Measurements from ENCODE around the gene AGXT2. TPM values are rescaled to one million over a fixed set of nuclear protein-coding genes. Genes with fewer than 3 reads are reported as not detected.

AGXT2 gene
- total and polyA plus RNA-seq, 10 of the 15 experiments (the other 5 are each of a cell fraction or from before 2014, with no cell fraction given): not detected

DNA sequence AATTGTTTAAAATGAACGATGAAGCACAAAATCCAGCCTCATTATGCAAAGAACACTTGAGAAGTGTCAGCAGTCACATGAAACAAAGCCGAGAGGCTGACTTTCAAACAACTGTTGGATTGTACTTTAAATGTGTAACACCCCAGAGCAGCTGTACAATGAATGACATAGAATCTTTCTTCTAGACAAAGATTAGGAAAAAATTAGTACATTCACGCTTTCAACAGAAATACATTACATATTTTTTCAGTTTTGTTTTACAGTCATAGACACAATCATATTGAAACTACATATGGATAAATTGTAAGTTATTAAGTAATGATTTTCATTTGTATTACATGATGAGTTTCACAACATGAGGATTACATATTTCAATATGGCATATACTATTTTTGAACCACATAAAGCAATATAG is 10.6 kb upstream of the AGXT2 start (continued):
- TF ChIP-seq EP300 (IDR thresholded peaks at IDR 0.05; ENCODE audit: borderline replicate concordance in 1 of 2, control insufficient read depth in 1 of 2, low read depth in 2 of 2, low read length in 2 of 2) (peak; percentile 36 to 79; a peak in 2 of 4 replicates), ZNF207 (IDR thresholded peaks at IDR 0.05; ENCODE audit: borderline replicate concordance) (no peak), ZBTB4 (CRISPR knock-in tag; IDR thresholded peaks at IDR 0.05) (no peak), EZH2 (IDR thresholded peaks at IDR 0.05; ENCODE audit: borderline replicate concordance, control insufficient read depth, low read depth, low read length) (no peak), ZNF274 (IDR thresholded peaks at IDR 0.05; ENCODE audit: insufficient read depth, insufficient read length) (no peak), SMAD1 (IDR thresholded peaks at IDR 0.05; ENCODE audit: low read depth, partially characterized antibody) (no peak), EGR1 (IDR thresholded peaks at IDR 0.05; ENCODE audit: borderline replicate concordance in 1 of 2, low read depth in 2 of 2, low read length in 2 of 2) (no peak), BACH1 (IDR thresholded peaks at IDR 0.05; ENCODE audit: borderline replicate concordance) (no peak), FOS (IDR thresholded peaks at IDR 0.05; ENCODE audit: borderline replicate concordance, extremely low read depth, insufficient read length) (no peak), FOXK2 (IDR thresholded peaks at IDR 0.05) (no peak), MEF2A (IDR thresholded peaks at IDR 0.05; ENCODE audit: insufficient read depth, low read depth, low read length) (no peak), ZNF24 (IDR thresholded peaks at IDR 0.05) (no peak), BRCA1 (IDR thresholded peaks at IDR 0.05; ENCODE audit: low read depth, low read length) (no peak), EED (IDR thresholded peaks at IDR 0.05; ENCODE audit: low read depth) (no peak), CREM (IDR thresholded peaks at IDR 0.05; ENCODE audit: low read depth) (peak; percentile 55; the same call in 1 of the 2 replicates), GABPA (IDR thresholded peaks at IDR 0.05; ENCODE audit: low read depth) (peak; percentile 51; the same call in 1 of the 2 replicates), NFIC (IDR thresholded peaks at IDR 0.05; ENCODE audit: low read depth, low read length) (peak; percentile 91; the same call in 1 of the 2 replicates), PRDM15 (CRISPR knock-in tag; IDR thresholded peaks at IDR 0.05) (no peak), ZSCAN29 (IDR thresholded peaks at IDR 0.05) (no peak), WRNIP1 (IDR thresholded peaks at IDR 0.05; ENCODE audit: borderline replicate concordance, low read depth, low read length) (no peak), MTA3 (IDR thresholded peaks at IDR 0.05; ENCODE audit: borderline replicate concordance, low read length) (no peak), HDAC2 (IDR thresholded peaks at IDR 0.05) (no peak)
- TF ChIP-seq, protein P1, sequence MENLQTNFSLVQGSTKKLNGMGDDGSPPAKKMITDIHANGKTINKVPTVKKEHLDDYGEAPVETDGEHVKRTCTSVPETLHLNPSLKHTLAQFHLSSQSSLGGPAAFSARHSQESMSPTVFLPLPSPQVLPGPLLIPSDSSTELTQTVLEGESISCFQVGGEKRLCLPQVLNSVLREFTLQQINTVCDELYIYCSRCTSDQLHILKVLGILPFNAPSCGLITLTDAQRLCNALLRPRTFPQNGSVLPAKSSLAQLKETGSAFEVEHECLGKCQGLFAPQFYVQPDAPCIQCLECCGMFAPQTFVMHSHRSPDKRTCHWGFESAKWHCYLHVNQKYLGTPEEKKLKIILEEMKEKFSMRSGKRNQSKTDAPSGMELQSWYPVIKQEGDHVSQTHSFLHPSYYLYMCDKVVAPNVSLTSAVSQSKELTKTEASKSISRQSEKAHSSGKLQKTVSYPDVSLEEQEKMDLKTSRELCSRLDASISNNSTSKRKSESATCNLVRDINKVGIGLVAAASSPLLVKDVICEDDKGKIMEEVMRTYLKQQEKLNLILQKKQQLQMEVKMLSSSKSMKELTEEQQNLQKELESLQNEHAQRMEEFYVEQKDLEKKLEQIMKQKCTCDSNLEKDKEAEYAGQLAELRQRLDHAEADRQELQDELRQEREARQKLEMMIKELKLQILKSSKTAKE (IDR thresholded peaks at IDR 0.05; ENCODE audit: low read depth, poor library complexity, severe bottlenecking): peak; percentile 32

All from GM12878 (cell line).